ENCODE measurements around the gene SLC5A8.

The SLC5A8 gene

DNA sequence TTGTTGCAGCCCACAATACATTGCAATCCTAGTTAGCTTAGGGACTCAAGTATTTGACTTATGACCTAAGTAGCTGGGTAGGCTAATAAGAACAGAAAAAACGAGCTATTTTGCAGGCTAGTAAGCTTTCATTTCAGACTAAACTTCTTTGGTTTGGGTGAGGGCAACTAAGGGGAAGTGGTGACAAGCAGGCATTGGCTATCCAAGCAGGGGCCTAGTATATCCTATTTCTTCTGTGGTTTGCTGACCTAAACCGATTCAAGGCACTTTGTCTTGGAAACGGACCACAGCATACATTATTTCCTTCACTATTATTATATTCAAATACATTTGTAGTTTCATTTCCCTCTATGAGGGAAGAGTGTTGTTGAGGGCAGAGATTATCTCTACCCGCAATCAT, 21.6 kb upstream of the SLC5A8 start:
- H3K36me3 ChIP-seq (ENCODE audit: insufficient read depth), result no peaks in the 10 kb centered on the region
- no peaks in the 10 kb centered on the region for H4K20me1 ChIP-seq (ENCODE audit: insufficient read depth)
- H3K4me2 ChIP-seq, result no peak overlapping the region
- no peaks in the 10 kb centered on the region for H3K79me2 ChIP-seq (ENCODE audit: insufficient read depth, low read depth)
- H2AFZ ChIP-seq (ENCODE audit: low read depth), result no peak overlapping the region
- H3K27ac ChIP-seq, result no peak overlapping the region
- no peak overlapping the region for H3K4me3 ChIP-seq (IDR thresholded peaks at IDR 0.05; ENCODE audit: insufficient read depth, low read depth, low read length)
- H3K9ac ChIP-seq, result no peak overlapping the region
- no peaks in the 10 kb centered on the region for H3K4me1 ChIP-seq (ENCODE audit: low read depth, poor library complexity, severe bottlenecking)
- TF ChIP-seq, protein P1, sequence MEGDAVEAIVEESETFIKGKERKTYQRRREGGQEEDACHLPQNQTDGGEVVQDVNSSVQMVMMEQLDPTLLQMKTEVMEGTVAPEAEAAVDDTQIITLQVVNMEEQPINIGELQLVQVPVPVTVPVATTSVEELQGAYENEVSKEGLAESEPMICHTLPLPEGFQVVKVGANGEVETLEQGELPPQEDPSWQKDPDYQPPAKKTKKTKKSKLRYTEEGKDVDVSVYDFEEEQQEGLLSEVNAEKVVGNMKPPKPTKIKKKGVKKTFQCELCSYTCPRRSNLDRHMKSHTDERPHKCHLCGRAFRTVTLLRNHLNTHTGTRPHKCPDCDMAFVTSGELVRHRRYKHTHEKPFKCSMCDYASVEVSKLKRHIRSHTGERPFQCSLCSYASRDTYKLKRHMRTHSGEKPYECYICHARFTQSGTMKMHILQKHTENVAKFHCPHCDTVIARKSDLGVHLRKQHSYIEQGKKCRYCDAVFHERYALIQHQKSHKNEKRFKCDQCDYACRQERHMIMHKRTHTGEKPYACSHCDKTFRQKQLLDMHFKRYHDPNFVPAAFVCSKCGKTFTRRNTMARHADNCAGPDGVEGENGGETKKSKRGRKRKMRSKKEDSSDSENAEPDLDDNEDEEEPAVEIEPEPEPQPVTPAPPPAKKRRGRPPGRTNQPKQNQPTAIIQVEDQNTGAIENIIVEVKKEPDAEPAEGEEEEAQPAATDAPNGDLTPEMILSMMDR (conservative IDR thresholded peaks at IDR 0.05; ENCODE audit: low read depth, low read length), result no peak
- H3K27me3 ChIP-seq (ENCODE audit: insufficient read depth, low read depth), result no peaks in the 10 kb centered on the region

DNA sequence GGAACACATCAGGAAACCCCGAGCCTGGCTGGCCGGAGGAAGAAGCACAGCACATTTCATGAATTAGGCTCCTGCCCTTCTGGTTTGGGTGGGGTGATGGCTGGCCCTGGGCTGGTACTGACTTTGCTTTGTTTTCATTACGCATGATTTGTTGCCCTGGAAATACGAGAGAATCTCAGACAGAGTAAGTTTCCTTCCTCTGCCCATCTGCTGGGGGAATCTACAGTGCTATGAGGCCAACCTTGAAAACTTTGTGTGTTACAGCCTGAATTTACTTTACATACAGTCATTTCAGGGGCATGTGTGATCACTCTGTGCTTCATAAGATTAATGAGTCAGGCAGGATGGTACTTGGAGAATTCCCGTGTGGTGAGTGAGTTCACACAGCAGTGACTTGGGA, 20.5 kb upstream of the SLC5A8 start:
- no peak overlapping the region for H2AFZ ChIP-seq (ENCODE audit: low read depth)
- TF ChIP-seq, protein P1 (conservative IDR thresholded peaks at IDR 0.05; ENCODE audit: low read depth, low read length), result no peak

DNA sequence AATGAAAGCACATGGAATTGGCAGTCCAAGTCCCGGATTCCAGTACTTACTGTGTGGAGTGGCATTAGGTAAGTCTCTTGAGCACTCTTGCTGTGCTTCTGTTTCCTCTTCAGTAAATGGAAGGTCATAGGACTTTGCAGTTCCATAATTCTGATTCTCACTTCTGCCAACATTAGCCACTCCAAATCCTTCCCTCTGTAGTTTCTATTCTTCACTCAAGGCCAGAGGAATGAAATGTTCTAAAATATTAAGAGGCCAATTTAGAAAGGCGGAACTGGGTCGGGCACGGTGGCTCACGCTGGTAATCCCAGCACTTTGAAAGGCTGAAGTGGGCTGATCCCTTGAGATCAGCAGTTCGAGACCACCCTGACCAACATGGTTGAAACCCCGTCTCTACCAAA, 19.8 kb upstream of the SLC5A8 start:
- Histone ChIP-seq H3K4me3 (IDR thresholded peaks at IDR 0.05; ENCODE audit: insufficient read depth, low read depth, low read length) (no peak overlapping the region), H4K20me1 (ENCODE audit: insufficient read depth) (no peaks in the 10 kb centered on the region), H3K4me1 (ENCODE audit: low read depth, poor library complexity, severe bottlenecking) (no peaks in the 10 kb centered on the region), H3K36me3 (ENCODE audit: insufficient read depth) (no peaks in the 10 kb centered on the region), H3K79me2 (ENCODE audit: insufficient read depth, low read depth) (no peaks in the 10 kb centered on the region), H2AFZ (ENCODE audit: low read depth) (no peak overlapping the region), H3K27me3 (ENCODE audit: insufficient read depth, low read depth) (no peaks in the 10 kb centered on the region), H3K9ac (no peak overlapping the region), H3K27ac (no peak overlapping the region), H3K4me2 (no peak overlapping the region)
- TF ChIP-seq, protein P1 (conservative IDR thresholded peaks at IDR 0.05; ENCODE audit: low read depth, low read length), result no peak

More for the DNA sequence above, 20.5 kb upstream of the SLC5A8 start:
- H3K79me2 ChIP-seq (ENCODE audit: insufficient read depth, low read depth), result no peaks in the 10 kb centered on the region
- no peak overlapping the region for H3K27ac ChIP-seq
- no peaks in the 10 kb centered on the region for H4K20me1 ChIP-seq (ENCODE audit: insufficient read depth)
- H3K4me1 ChIP-seq (ENCODE audit: low read depth, poor library complexity, severe bottlenecking), result no peaks in the 10 kb centered on the region
- no peaks in the 10 kb centered on the region for H3K36me3 ChIP-seq (ENCODE audit: insufficient read depth)
- H3K4me3 ChIP-seq (IDR thresholded peaks at IDR 0.05; ENCODE audit: insufficient read depth, low read depth, low read length), result no peak overlapping the region
- no peak overlapping the region for H3K4me2 ChIP-seq
- no peak overlapping the region for H3K9ac ChIP-seq
- H3K27me3 ChIP-seq (ENCODE audit: insufficient read depth, low read depth), result no peaks in the 10 kb centered on the region

DNA sequence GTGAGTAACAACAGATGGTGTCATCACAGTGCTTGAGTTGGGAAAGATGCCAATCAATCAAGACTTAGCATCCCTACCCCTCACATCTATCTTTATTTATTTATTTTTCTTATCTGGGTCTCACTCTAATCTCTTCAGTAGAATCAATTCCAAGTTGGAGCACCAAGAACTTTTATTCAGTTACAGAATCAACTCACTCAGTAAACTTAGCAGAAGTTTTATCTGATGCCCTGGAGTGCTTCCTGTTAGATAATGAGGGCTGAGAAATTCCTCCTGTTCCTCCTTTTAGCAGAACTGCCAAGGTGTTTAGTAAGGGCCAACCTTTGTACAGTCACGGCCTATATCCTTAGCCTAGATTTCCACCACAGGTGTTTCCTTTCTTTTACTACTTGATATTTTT, 11.3 kb upstream of the SLC5A8 start:
- Histone ChIP-seq H3K4me3 (IDR thresholded peaks at IDR 0.05; ENCODE audit: insufficient read depth, low read depth, low read length) (no peak overlapping the region), H3K27ac (no peak overlapping the region), H3K9ac (no peak overlapping the region), H3K4me2 (no peak overlapping the region), H2AFZ (ENCODE audit: low read depth) (no peak overlapping the region), H3K4me1 (ENCODE audit: low read depth, poor library complexity, severe bottlenecking) (no peaks in the 10 kb centered on the region), H3K79me2 (ENCODE audit: insufficient read depth, low read depth) (no peaks in the 10 kb centered on the region), H4K20me1 (ENCODE audit: insufficient read depth) (no peaks in the 10 kb centered on the region), H3K27me3 (ENCODE audit: insufficient read depth, low read depth) (no peaks in the 10 kb centered on the region), H3K36me3 (ENCODE audit: insufficient read depth) (no peaks in the 10 kb centered on the region)
- TF ChIP-seq, protein P1 (conservative IDR thresholded peaks at IDR 0.05; ENCODE audit: low read depth, low read length), result no peak
